Measurements from ENCODE around the gene DAGLA. TPM values are rescaled to one million over a fixed set of nuclear protein-coding genes. Genes with fewer than 3 reads are reported as not detected.

The DAGLA gene
- total RNA-seq, 2 donors from 2014 or later: 0.19 TPM; not detected in 1

GRCh38 chr11:61698173-61698948, 18.2 kb downstream of the DAGLA start:
- no peaks in the 10 kb centered on the region for H3K9me3 Mint-ChIP-seq
- H3K27ac Mint-ChIP-seq: no peak overlapping the region
- no peaks in the 10 kb centered on the region for H3K36me3 Mint-ChIP-seq
- ATAC-seq (no peak), DNase-seq (ENCODE audit: low spot score in 2 of 2) (no peak)

GRCh38 chr11:61699737-61700160, 19.6 kb downstream of the DAGLA start:
- DNase-seq (ENCODE audit: low spot score in 2 of 2) (no peak), ATAC-seq (no peak)
- Mint-ChIP-seq H3K9me3 (no peaks in the 10 kb centered on the region), H3K36me3 (no peaks in the 10 kb centered on the region), H3K27ac (no peak overlapping the region)

- H3K9me3 Mint-ChIP-seq: no peaks in the 10 kb centered on the region
- no peaks in the 10 kb centered on the region for H3K36me3 Mint-ChIP-seq
- ATAC-seq (no peak), DNase-seq (ENCODE audit: low spot score in 2 of 2) (no peak)
- no peak overlapping the region for H3K27ac Mint-ChIP-seq
These were observed 20.0 kb downstream of the DAGLA start for GRCh38 chr11:61700212-61700611.

- DNase-seq (ENCODE audit: low spot score in 2 of 2) (no peak), ATAC-seq (no peak)
- H3K9me3 Mint-ChIP-seq: no peaks in the 10 kb centered on the region
- H3K27ac Mint-ChIP-seq: no peak overlapping the region
- no peaks in the 10 kb centered on the region for H3K36me3 Mint-ChIP-seq
These were observed 20.5 kb downstream of the DAGLA start for GRCh38 chr11:61700720-61701119.

DNA sequence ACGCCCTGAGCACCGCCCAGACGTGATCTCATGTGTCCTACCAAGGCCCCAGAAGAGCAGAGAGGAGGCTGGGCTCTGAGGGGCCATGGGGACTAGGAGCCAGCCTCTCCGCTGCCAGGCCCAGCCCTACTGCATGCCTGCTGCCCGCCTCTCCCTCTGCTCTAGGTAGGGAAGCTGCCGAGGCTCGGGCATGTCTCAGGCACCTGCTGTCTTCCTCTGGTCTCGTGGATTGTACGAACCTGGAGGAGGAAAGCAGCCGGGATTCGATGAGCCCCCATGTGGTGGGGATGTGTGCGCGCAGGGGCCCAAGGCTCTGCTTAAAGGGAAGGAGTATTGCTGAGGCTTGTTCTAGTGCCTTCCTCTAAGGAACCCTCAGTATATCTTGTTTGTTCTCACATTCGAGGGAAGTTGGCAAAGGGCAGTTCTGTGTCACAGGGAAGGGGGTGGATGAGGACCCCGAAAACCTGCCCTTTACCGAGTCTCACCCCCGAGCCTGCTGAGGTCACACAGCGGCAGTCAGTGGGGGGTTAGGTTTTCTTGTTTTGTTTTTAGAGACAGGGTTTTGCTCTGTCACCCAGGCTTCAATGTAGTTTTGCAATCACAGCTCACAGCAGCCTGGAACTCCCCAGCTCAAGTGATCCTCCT, 21.2 kb downstream of the DAGLA start:
- no peak overlapping the region for H3K27ac Mint-ChIP-seq
- H3K36me3 Mint-ChIP-seq: no peaks in the 10 kb centered on the region
- no peaks in the 10 kb centered on the region for H3K9me3 Mint-ChIP-seq
- ATAC-seq (no peak), DNase-seq (ENCODE audit: low spot score in 2 of 2) (no peak)

GRCh38 chr11:61702701-61703312, 22.6 kb downstream of the DAGLA start:
- Mint-ChIP-seq H3K9me3 (no peaks in the 10 kb centered on the region), H3K36me3 (no peaks in the 10 kb centered on the region)
- peak in 1 of 2 donors; percentile 35 for ATAC-seq

GRCh38 chr11:61704838-61705237, 24.6 kb downstream of the DAGLA start:
- DNase-seq (ENCODE audit: low spot score in 2 of 2) (no peak), ATAC-seq (no peak)
- Mint-ChIP-seq H3K27ac (no peak overlapping the region), H3K36me3 (no peaks in the 10 kb centered on the region), H3K9me3 (no peaks in the 10 kb centered on the region)

More at GRCh38 chr11:61702701-61703312, 22.6 kb downstream of the DAGLA start:
- H3K27ac Mint-ChIP-seq: no peak overlapping the region
- DNase-seq (ENCODE audit: low spot score in 2 of 2): no peak

DNA sequence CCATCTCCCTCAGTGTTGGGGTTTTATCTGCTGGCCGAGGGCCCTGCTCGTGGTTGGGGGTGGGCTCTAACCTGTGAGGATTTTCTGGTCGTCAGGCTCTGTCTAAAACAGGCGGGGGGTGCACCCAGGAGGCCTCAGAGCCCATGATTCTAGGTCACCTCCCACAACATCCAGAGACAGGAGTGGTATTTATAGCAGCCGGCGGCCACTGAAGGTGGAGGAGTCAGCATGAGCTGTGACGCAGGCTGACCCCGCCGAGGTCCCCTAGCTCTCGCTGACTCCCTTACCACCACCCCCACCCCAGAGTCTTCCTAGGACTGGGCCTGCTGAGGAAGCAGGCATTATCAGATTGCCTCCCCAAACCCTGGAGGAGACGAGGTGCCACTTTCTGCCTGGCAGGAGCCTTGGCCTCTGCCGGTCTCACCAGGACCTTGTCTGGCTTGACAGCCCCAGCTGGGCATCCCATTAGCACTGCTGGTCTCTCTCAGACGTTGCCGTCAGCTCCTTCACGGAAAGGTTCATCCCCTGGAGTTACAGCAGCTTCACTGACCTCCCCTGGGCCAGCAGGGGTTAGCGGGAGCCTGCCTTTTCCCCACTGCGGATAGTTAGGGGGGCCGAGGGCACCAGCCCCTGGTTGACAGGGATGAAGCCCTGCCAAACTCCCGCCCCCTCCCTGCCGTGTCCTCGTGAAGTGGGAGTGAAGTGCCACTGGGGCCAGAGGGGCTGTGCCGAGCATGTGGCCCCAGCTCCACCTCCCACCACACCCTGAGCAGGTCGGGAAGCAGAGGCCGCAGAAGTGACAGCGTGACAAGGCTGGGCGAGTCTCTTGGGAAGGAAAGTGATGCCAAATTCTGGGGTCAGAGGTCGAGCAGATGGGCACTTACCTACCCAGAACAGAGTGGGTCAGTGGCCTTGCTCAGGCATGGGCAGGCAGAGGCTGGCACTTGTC, 26.5 kb downstream of the DAGLA start:
- no peak for DNase-seq (ENCODE audit: low spot score in 2 of 2)
- no peak overlapping the region for H3K27ac Mint-ChIP-seq
- no peak for ATAC-seq
- H3K9me3 Mint-ChIP-seq: no peaks in the 10 kb centered on the region
- no peaks in the 10 kb centered on the region for H3K36me3 Mint-ChIP-seq

- Mint-ChIP-seq H3K9me3 (no peaks in the 10 kb centered on the region), H3K36me3 (no peaks in the 10 kb centered on the region), H3K27ac (no peak overlapping the region)
- ATAC-seq (no peak), DNase-seq (ENCODE audit: low spot score in 2 of 2) (no peak)
These were observed 27.4 kb downstream of the DAGLA start for GRCh38 chr11:61707574-61707973.

- no peak overlapping the region for H3K27ac Mint-ChIP-seq
- ATAC-seq: no peak
- no peaks in the 10 kb centered on the region for H3K36me3 Mint-ChIP-seq
- no peak for DNase-seq (ENCODE audit: low spot score in 2 of 2)
- no peaks in the 10 kb centered on the region for H3K9me3 Mint-ChIP-seq
These were observed 28.9 kb downstream of the DAGLA start for GRCh38 chr11:61709110-61709509.

- Mint-ChIP-seq H3K36me3 (no peaks in the 10 kb centered on the region), H3K9me3 (no peaks in the 10 kb centered on the region), H3K27ac (no peak overlapping the region)
- DNase-seq (ENCODE audit: low spot score in 2 of 2) (no peak), ATAC-seq (no peak)
These were observed 29.4 kb downstream of the DAGLA start for GRCh38 chr11:61709572-61709971.

- no peaks in the 10 kb centered on the region for H3K36me3 Mint-ChIP-seq
- H3K9me3 Mint-ChIP-seq: no peaks in the 10 kb centered on the region
- ATAC-seq (no peak), DNase-seq (ENCODE audit: low spot score in 2 of 2) (no peak)
- H3K27ac Mint-ChIP-seq: no peak overlapping the region
These were observed 29.8 kb downstream of the DAGLA start for GRCh38 chr11:61710019-61710418.

DNA sequence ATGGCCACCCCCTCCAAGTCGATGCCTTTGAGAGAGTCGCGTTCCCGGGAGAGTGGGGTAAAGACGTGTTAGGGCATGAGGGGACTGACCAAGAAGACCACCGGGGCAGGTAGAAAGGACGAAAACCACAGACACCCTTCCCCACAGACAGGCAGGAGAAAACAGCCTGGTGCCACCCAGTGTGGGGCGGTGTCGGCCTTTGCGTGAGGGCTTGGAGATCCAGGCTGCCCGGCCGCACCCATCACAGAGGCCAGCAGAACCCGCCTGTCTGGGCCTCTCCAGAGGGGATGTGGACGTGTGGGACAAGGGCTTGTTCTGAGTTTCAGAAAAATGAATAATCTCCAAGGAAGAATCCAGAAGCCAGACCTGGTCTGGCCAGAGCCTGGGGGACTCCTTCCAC, 30.8 kb downstream of the DAGLA start:
- Mint-ChIP-seq H3K9me3 (no peaks in the 10 kb centered on the region), H3K36me3 (no peaks in the 10 kb centered on the region), H3K27ac (no peak overlapping the region)
- ATAC-seq (no peak), DNase-seq (ENCODE audit: low spot score in 2 of 2) (no peak)

- Mint-ChIP-seq H3K36me3 (no peaks in the 10 kb centered on the region), H3K27ac (no peak overlapping the region), H3K9me3 (no peaks in the 10 kb centered on the region)
- no peak for ATAC-seq
- no peak for DNase-seq (ENCODE audit: low spot score in 2 of 2)
These were observed 31.3 kb downstream of the DAGLA start for GRCh38 chr11:61711498-61711897.

- Mint-ChIP-seq H3K36me3 (no peaks in the 10 kb centered on the region), H3K27ac (no peak overlapping the region), H3K9me3 (no peaks in the 10 kb centered on the region)
- DNase-seq (ENCODE audit: low spot score in 2 of 2) (no peak), ATAC-seq (no peak)
These were observed 32.1 kb downstream of the DAGLA start for GRCh38 chr11:61712314-61712713.

GRCh38 chr11:61712846-61713245, 32.7 kb downstream of the DAGLA start:
- no peak for DNase-seq (ENCODE audit: low spot score in 2 of 2)
- Mint-ChIP-seq H3K9me3 (no peaks in the 10 kb centered on the region), H3K27ac (no peak overlapping the region), H3K36me3 (no peaks in the 10 kb centered on the region)
- ATAC-seq: no peak

- Mint-ChIP-seq H3K36me3 (no peaks in the 10 kb centered on the region), H3K27ac (no peak overlapping the region), H3K9me3 (no peaks in the 10 kb centered on the region)
- ATAC-seq (no peak), DNase-seq (ENCODE audit: low spot score in 2 of 2) (no peak)
These were observed 33.3 kb downstream of the DAGLA start for GRCh38 chr11:61713464-61713863.

Measured in activated naive CD4-positive, alpha-beta T cell treated with anti-CD3 and anti-CD28 coated beads, Interleukin-2, amount 50 U/mL, for 72 hours (primary cell).